HG02981 (cell line): ENCODE results near the gene PHF3.

Source experiments
- ATAC-seq: cut with Tn5 transposase; IDR thresholded peaks from one replicate; pipeline ENCODE4 v1.9.1; 2021; ENCODE audit warnings: mild to moderate bottlenecking, moderate library complexity; ENCODE audit not compliant: unreplicated experiment

The PHF3 gene

DNA sequence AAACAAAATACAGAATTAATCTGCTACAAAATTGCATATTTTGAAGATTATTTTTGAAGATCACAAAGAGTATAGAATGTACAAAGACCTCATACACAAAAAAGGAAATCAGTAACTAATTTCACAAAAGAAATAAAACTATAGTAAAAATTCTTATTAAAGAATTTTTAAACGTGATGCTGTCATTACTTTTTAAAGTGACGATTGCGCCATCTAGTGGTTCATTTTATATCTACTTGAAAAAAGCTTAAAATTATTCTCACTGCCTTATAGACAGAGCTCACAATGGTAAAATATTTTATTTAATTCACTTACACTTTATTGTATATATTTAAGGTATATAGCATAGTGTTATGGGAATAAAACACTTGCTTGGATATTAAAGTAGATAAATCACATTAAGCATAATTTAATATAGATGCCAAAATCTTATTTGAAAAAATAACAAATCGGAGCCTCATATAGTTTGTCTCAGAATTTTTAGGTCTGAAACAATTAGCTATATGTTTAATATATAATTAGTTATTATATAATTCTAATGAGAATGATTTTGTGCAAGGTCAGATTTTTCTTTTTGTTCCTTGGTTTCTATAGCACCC is 128.8 kb downstream of the PHF3 start:
- no peak for ATAC-seq
